LNCAP (cell line): ENCODE data around the gene POU2F1.

ENCODE experiments used
- TF ChIP-seq, protein P1 (sequence below): fragments of 450-650 bp; IDR thresholded peaks from 2 replicates; pipeline ENCODE4 v1.5.1; 2017; ENCODE audit warnings: mild to moderate bottlenecking

POU2F1 gene

DNA sequence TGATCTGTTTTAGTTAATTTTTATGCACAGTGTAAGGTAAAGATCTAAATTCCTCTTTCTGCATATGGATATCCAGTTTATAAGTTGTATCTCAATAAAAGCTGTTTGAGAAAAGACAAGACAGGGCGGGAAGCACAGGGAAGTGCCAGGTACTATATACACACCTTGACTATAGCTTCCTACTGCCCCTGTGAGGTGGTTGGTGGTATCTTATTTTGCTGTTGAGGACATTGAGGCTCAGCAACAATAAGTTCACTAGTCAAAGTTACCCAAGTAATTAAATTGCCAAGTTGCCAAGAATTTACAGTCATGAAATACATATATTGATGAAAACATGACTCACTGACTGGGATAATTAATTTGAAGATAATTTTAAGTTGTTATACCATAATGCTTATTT, 188.5 kb downstream of the POU2F1 start:
- TF ChIP-seq, protein P1, sequence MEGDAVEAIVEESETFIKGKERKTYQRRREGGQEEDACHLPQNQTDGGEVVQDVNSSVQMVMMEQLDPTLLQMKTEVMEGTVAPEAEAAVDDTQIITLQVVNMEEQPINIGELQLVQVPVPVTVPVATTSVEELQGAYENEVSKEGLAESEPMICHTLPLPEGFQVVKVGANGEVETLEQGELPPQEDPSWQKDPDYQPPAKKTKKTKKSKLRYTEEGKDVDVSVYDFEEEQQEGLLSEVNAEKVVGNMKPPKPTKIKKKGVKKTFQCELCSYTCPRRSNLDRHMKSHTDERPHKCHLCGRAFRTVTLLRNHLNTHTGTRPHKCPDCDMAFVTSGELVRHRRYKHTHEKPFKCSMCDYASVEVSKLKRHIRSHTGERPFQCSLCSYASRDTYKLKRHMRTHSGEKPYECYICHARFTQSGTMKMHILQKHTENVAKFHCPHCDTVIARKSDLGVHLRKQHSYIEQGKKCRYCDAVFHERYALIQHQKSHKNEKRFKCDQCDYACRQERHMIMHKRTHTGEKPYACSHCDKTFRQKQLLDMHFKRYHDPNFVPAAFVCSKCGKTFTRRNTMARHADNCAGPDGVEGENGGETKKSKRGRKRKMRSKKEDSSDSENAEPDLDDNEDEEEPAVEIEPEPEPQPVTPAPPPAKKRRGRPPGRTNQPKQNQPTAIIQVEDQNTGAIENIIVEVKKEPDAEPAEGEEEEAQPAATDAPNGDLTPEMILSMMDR = peak; percentile 52

- TF ChIP-seq, protein P1 = no peak
Measured at GRCh38 chr1:167412072-167412471, 191.4 kb downstream of the POU2F1 start.

- TF ChIP-seq, protein P1 = no peak
Measured at GRCh38 chr1:167412920-167413319, 192.2 kb downstream of the POU2F1 start.

DNA sequence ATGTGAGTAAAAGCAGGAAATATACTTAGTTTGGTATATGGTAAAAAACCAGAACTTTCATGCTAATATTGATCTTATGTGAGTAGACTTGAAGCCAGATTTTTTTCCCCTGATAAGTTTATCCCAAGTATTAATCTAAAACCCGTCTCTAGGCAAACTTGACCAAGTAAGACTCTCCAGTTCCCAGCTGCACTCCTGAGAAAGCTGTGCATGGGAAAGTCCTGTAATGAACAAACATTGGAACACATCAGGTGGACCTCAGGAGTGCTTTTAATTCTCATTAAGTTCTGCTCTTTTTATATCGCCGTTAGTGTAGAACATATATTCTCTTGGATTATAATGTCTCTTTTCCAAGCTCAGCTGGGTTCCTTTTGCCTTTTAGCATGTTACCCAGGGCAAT, 192.6 kb downstream of the POU2F1 start:
- TF ChIP-seq, protein P1 = no peak

- TF ChIP-seq, protein P1 = no peak
Measured at GRCh38 chr1:167416506-167416905, 195.8 kb downstream of the POU2F1 start.

DNA sequence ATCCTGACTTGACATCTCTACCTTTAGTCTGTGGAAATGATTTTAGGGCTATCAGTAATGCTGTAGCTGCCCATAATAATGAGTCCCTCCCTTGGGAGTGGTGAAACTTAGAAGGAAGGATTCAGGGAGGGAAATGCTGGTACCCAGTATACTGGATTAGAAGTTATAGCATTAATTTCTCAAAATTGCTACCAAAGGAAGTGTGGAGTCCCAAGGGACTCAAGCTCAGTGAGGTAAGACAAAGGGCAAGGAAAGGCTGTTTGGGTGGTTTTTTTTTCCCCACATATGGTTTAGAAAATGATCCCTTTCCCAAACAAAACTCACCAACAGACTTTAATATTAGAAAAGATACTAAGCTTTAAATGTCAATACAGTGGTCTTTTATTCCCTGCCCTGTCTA, 197.7 kb downstream of the POU2F1 start:
- TF ChIP-seq, protein P1 = no peak

- TF ChIP-seq, protein P1 = no peak
Measured at GRCh38 chr1:167419245-167419644, 198.6 kb downstream of the POU2F1 start.

DNA sequence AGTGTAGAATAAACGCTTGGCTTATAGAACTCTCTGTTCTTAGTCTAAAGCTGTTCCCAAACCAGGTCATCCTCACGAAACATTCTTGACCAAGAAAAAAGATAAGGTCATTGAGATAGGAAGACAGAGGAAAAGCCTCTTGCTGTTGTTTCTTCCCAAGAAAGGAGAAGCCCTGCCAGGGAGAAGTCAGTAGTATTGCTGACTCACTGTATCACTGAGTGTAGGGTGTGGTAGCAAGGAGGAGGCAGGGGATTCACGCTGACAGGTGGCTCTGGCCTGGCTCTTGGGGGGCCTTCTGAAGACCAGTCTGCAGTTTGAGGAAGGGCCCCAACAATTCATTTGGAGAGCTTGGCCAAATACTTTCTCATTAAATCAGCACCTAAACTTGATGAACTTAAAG, 199.8 kb downstream of the POU2F1 start:
- TF ChIP-seq, protein P1 = no peak
